IPS-11a (cell line): Measurements from ENCODE around the gene RELB.
"Not testable (repeated sequence)": the region's sequence is repeated elsewhere in the genome, so short reads cannot be mapped to it uniquely, and the experiment has no call there.

ENCODE experiments used
- H3K4me3 ChIP-seq: one replicate; pipeline ENCODE4 v1.5.1; 2013; ENCODE audit warnings: low read depth, low read length, control low read depth

The RELB gene

GRCh38 chr19:44985445-44985844 is 15.8 kb upstream of the RELB start:
- H3K4me3 ChIP-seq = no peak overlapping the region

GRCh38 chr19:44986389-44986788 is 14.9 kb upstream of the RELB start:
- no peak overlapping the region for H3K4me3 ChIP-seq

GRCh38 chr19:44987148-44987675 is 14.1 kb upstream of the RELB start:
- H3K4me3 ChIP-seq = no peak overlapping the region

- H3K4me3 ChIP-seq = no peak overlapping the region
These were observed 13.0 kb upstream of the RELB start for GRCh38 chr19:44988273-44988672.

GRCh38 chr19:44988896-44989556 is 12.2 kb upstream of the RELB start:
- H3K4me3 ChIP-seq = no peak overlapping the region

GRCh38 chr19:44990459-44990858 is 10.8 kb upstream of the RELB start:
- H3K4me3 ChIP-seq = no peak overlapping the region

GRCh38 chr19:44990966-44991365 is 10.3 kb upstream of the RELB start:
- H3K4me3 ChIP-seq = no peak overlapping the region

- H3K4me3 ChIP-seq = no peak overlapping the region
These were observed 8.7 kb upstream of the RELB start for GRCh38 chr19:44992336-44993163.

GRCh38 chr19:44993526-44993925 is 7.7 kb upstream of the RELB start:
- H3K4me3 ChIP-seq = no peak overlapping the region

- no peak overlapping the region for H3K4me3 ChIP-seq
These were observed 7.2 kb upstream of the RELB start for GRCh38 chr19:44993926-44994537.

GRCh38 chr19:44998025-44998424 is 3.2 kb upstream of the RELB start:
- H3K4me3 ChIP-seq = no peak overlapping the region

GRCh38 chr19:44999131-44999925 is 1.9 kb upstream of the RELB start:
- not testable (repeated sequence) for H3K4me3 ChIP-seq

GRCh38 chr19:45000665-45001064 is 599 bp upstream of the RELB start:
- not testable (repeated sequence) for H3K4me3 ChIP-seq

- no peak overlapping the region for H3K4me3 ChIP-seq
These were observed 2.2 kb downstream of the RELB start for GRCh38 chr19:45003485-45003884.

GRCh38 chr19:45005787-45006186 is 4.5 kb downstream of the RELB start:
- no peak overlapping the region for H3K4me3 ChIP-seq

GRCh38 chr19:45008552-45008951 is 7.3 kb downstream of the RELB start:
- H3K4me3 ChIP-seq = no peak overlapping the region

- no peak overlapping the region for H3K4me3 ChIP-seq
These were observed 8.5 kb downstream of the RELB start for GRCh38 chr19:45009625-45010255.

- H3K4me3 ChIP-seq = no peak overlapping the region
These were observed 9.0 kb downstream of the RELB start for GRCh38 chr19:45010306-45010705.

- H3K4me3 ChIP-seq = no peak overlapping the region
These were observed 10.7 kb downstream of the RELB start for GRCh38 chr19:45011959-45012358.
